D721Med (cell line): ENCODE results near the gene CDC42BPG.
"Not testable (repeated sequence)": the region's sequence is repeated elsewhere in the genome, so short reads cannot be mapped to it uniquely, and the experiment has no call there.

Experiments used
- DNase-seq: peaks from one replicate; pipeline ENCODE4 v3.0.0; 2011; ENCODE audit warnings: low spot score; ENCODE audit not compliant: insufficient read length
- FAIRE-seq: peaks from 2 replicates; lab custom pipeline; 2011; peaks lifted over from hg19 to GRCh38; lab: Jason Lieb, UNC
- TF ChIP-seq, protein P1 (sequence below): IDR thresholded peaks from 2 replicates; pipeline ENCODE4 v1.5.1; 2012; ENCODE audit warnings: mild to moderate bottlenecking, control low read depth; ENCODE audit not compliant: insufficient read depth; ENCODE audit errors: missing control alignments

CDC42BPG gene

DNA sequence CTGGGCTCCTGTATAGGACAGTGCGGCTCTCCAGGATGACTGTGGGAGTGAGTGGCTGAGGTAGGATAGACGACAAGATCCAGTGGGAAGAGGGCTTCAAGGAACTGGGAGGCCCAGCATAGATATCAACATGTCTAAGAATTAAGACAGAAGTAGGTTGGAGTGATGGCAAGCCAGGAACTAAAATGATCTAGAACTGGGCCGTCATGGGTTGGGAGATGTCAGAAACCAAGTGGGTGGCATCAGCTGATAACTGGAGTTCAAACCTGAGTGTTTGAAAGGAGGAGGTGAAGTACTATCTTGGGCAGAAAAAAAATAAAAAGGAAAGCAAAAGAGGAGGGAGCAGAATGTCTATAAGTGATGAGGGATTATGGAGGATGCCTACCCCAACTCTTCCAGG lies 27.0 kb downstream of the CDC42BPG start:
- TF ChIP-seq, protein P1, sequence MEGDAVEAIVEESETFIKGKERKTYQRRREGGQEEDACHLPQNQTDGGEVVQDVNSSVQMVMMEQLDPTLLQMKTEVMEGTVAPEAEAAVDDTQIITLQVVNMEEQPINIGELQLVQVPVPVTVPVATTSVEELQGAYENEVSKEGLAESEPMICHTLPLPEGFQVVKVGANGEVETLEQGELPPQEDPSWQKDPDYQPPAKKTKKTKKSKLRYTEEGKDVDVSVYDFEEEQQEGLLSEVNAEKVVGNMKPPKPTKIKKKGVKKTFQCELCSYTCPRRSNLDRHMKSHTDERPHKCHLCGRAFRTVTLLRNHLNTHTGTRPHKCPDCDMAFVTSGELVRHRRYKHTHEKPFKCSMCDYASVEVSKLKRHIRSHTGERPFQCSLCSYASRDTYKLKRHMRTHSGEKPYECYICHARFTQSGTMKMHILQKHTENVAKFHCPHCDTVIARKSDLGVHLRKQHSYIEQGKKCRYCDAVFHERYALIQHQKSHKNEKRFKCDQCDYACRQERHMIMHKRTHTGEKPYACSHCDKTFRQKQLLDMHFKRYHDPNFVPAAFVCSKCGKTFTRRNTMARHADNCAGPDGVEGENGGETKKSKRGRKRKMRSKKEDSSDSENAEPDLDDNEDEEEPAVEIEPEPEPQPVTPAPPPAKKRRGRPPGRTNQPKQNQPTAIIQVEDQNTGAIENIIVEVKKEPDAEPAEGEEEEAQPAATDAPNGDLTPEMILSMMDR, result no peak
- DNase-seq, result no peak
- FAIRE-seq, result no peak

DNA sequence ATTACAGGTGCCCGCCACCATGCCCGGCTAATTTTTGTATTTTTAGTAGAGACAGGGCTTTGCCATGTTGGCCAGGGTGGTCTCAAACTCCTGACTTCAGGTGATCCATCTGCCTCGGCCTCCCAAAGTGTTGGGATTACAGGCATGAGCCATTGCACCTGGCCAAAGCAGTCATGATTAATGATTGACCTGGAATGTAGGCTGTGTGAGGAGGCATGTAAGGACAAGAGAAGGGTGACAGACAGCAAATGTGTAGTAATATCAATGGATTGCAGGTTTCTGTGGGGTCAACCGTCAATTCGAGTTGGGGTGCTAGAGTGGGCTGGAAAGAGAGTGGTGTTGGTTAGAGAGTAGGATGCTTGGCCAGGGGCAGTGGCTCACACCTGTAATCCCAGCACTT lies 29.0 kb downstream of the CDC42BPG start:
- DNase-seq, result not testable (repeated sequence)

GRCh38 chr11:64814712-64815187 lies 29.7 kb downstream of the CDC42BPG start:
- FAIRE-seq (no peak), DNase-seq (no peak)

More for the DNA sequence above, 29.0 kb downstream of the CDC42BPG start:
- not testable (repeated sequence) for FAIRE-seq

GRCh38 chr11:64813826-64814225 lies 30.6 kb downstream of the CDC42BPG start:
- DNase-seq (no peak), FAIRE-seq (no peak)
- TF ChIP-seq, protein P1, result no peak

More at GRCh38 chr11:64814712-64815187, 29.7 kb downstream of the CDC42BPG start:
- TF ChIP-seq, protein P1, result no peak

DNA sequence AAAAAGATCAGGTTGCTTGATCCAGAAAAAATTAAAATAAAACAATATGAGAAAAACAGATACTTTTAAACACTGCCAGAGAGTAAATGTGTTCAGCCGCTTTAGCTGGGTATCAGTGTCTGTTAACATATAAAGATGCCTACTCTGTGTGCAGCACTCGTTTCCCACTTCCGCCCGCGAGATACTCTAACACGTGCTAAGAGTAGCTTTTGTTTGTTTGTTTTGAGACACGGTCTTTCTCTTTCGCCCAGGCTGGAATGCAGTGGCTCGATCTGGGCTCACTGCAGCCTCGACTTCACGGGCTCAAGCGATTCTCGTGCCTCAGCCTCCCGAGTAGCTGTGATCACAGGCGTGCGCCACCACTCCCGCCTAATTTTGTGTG lies 33.6 kb downstream of the CDC42BPG start:
- TF ChIP-seq, protein P1, result no peak
- DNase-seq, result no peak
- FAIRE-seq, result no peak

DNA sequence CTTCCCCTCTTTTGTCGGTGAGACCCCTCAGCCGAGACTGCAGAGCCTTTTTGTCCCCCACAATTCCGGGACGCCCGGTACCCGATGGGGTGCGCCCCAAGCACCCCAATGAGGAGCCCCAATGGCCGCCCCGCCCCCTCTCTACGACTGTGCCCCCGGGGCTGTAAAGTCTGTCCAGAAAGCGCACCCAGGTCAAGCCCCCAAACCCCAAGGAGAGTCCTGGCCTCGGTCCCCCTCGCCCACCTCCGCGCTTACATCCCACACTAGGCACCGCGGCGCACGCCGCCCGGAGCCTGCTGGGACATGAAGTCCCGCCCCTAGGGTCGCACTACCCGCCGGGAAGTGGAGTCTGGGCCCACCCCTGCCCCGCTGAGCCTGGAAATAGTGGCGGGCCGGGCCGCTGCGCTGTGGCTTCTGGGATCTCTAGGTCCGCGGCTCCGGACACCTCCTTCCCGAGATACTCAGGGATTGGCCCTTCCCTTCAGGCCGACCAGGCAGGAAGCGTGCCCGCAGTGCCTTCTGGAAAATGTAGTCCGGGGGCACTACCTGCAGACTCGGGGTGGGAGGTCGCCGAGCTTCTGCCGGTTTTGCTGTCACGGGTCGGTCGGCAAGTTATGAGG lies 34.1 kb downstream of the CDC42BPG start, which contains the start of gene MEN1:
Gene MEN1 (minus strand): TSS at position 281 of the 620 bp plus-strand sequence. CDS start 442 bp downstream, outside the sequence.
- DNase-seq (peak; percentile 98), FAIRE-seq (no peak)
- TF ChIP-seq, protein P1, result no peak

DNA sequence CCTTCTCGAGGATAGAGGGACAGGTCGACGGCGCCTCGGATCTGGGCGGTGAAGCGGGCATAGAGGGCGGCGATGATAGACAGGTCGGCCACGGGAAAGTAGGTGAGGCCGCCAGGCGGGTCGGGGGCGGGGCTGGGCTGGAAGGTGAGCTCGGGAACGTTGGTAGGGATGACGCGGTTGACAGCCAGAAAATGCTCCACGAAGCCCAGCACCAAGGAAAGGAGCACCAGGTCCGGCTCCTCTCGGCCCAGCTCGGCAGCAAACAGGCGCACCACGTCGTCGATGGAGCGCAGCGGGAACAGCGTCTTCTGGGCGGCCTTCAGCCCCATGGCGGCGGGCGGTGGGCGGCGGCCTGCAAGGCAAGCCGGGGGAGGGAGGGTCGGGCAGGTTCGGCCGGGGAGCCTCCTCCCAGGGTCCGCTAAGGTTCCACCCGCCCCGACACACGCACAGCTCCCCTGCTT lies 34.6 kb downstream of the CDC42BPG start:
- FAIRE-seq, result no peak
- no peak for DNase-seq
- TF ChIP-seq, protein P1, result no peak
